HG03135 (cell line): ENCODE results near the gene TEP1.
"Not testable (repeated sequence)": the region's sequence is repeated elsewhere in the genome, so short reads cannot be mapped to it uniquely, and the experiment has no call there.

Source experiments
- ATAC-seq: cut with Tn5 transposase; IDR thresholded peaks from one replicate; pipeline ENCODE4 v1.9.1; 2021; ENCODE audit warnings: mild to moderate bottlenecking, moderate library complexity; ENCODE audit not compliant: unreplicated experiment

The TEP1 gene

GRCh38 chr14:20391505-20391904 lies 21.8 kb downstream of the TEP1 start:
- ATAC-seq, result no peak

DNA sequence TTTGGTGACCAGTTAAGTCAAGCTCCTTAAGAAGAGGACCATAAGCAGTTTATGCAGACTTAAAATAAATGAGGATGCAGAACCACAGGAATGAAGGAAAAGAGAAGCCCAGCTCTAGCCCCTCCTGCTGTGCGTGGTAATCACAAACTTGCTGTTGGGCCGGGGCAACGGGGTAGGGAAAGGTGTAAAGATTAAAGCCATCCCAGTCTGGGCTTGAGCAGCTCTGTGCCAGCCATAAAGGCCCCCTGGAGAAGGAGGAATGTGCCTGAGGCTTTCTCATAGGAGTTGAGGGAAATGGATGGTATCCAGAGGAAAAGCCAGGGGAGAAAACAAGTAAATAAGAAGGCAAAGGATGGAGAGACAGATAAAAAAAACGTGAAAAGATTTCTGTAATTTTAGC lies 25.1 kb downstream of the TEP1 start:
- ATAC-seq, result no peak

DNA sequence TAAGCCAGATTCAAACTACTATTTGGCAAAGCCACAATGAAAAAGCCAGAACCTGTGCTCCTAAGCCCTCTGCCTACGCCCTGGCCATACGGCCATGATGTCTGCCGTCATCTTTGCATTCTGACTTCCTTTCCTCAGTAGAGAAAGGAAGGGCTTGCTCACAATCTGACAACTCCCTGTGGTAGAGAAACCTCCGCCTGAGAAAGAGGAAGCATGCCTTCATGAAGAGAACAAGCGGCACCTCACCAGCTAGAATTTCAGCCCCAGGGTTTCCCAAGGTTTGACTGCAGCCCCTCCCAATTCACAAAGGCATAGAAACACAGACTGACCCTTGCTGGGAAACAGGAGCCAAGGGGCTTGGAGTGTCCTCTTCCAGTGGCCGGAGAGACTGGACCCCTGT lies 25.7 kb downstream of the TEP1 start:
- ATAC-seq, result no peak

DNA sequence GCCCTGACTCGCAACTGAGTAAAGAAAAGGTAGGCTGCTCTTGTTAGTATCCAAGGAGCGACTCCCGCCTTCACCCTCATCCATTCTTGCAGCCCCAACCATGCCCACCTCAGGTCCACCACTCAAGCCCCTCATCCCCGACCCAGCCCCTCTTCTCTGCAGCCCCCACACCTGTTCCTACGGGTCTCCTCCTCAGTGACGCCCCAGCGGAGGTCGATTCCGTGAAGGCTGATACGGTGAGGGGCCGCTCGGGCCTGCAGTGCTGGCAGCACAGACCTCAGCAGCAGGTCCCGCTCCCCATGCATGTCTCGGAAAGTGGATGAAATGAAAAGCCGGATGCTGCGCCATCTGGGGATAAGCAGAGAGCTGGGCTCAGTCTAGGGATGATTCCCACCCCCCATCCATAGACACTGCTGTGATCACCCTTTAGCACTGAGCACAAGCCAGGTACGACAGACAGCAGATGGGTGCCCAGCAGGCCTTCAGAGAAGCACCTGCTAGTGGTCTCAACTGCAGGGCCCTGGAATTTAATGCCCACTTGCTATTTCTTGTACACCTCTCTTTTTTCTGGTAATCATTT lies 26.9 kb downstream of the TEP1 start:
- no peak for ATAC-seq

DNA sequence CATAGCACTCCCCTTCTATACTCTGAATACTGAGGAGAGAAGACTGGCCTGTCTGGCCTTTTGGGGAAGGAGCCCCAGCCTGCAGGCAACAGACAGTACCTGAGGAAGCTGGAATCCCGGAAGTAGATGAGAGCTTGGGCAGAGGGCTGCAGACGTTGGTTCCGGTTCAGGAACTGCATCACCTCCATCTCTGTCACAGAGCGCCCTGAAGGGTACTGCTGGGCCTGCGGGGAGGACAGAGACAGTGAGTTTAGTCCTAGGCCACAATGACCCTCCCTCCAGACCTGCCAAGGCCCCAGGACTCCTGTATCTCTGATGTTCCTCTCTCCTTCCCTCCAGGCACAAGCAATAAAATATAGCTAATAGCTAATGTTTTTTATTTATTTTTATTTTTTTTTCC lies 28.4 kb downstream of the TEP1 start:
- ATAC-seq, result no peak

GRCh38 chr14:20384321-20384720 lies 29.0 kb downstream of the TEP1 start:
- ATAC-seq, result no peak

GRCh38 chr14:20383636-20384035 lies 29.7 kb downstream of the TEP1 start:
- no peak for ATAC-seq

DNA sequence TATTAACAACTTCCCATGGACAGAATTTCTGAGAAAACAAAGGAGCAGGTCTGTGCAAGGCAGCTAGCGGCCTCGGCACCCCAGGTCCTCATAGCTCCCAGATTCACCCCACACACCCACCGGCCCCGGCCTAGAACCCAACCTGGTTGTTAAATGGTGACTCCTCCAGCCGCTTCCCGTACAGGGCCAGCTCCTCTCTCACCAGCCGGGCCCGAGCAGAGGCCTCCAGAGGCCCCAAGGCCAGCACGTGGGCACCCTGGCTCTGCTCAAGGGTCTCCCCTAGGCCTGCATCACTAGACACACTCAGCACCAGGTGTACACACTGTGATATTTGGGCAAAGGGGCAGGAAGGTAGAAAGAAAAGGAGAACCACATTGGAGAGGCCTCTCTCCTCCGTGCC lies 30.3 kb downstream of the TEP1 start:
- no peak for ATAC-seq

DNA sequence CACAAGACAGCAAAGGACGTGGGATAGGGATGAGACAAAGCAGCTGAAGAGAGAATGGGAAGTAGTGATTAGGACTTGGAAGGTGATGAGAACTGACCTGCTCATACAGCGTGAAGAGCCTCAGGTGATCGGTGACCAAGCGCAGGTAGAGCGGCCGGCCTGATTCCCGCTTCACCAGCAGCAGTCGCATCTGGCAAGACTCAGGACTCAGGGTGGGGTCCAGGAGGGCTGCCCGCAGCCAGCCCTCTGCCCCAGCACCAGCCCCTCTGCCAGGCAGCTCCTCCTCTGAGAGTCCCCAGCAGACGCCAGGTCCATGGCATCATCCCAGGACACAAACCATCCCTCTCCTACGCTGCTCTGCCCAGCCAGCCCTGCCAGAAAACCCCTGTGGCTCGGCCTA lies 30.8 kb downstream of the TEP1 start:
- no peak for ATAC-seq

- ATAC-seq, result no peak
Observed at GRCh38 chr14:20381341-20381740, 32.0 kb downstream of the TEP1 start.

DNA sequence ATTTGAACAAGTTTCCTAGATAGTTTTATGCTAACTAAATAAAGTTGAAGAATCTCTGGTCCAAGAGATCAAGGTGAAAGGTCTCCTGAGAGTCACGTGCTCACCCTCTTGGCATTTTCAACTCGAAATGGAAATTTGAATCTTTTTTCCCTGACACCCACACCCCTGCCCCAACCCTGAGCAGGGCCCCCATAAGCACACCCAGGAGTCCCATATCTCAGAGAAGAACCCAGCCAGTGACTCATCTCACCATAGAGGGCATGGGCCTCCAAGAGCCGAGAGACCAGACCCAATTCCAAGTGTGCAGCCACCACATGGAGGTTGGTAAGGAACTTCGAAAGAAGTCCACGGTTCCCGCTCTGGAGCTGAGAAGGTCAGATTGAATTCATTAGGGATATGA lies 32.6 kb downstream of the TEP1 start:
- no peak for ATAC-seq

GRCh38 chr14:20379743-20380142 lies 33.6 kb downstream of the TEP1 start:
- no peak for ATAC-seq

- no peak for ATAC-seq
Observed at GRCh38 chr14:20377171-20377570, 36.1 kb downstream of the TEP1 start.

DNA sequence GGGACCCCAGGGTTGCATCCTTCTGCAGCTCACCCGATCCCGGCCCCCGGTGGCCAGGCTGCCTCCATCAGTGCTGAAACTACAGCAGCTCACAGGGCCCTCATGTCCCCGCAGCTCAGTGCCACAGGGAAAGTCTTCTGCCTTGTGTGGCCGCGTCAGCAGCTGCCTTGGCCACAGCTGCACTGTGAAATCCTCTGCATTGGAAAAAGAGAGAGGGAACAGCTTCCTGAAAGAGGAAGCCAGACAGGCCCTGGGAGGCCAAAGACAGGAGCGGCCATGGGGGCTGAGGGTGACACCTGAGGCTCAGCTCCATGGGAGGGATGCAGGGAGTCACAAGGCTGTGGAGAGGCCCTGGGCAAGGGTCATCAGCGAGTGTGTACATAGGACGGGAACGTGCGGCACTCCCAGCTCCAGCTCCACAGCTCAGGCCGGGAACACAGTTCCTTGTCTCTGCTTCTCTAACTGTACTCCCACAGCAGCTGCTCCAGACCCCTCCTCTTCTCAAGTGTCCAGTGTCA lies 37.2 kb downstream of the TEP1 start:
- ATAC-seq, result no peak

GRCh38 chr14:20375471-20375870 lies 37.8 kb downstream of the TEP1 start:
- no peak for ATAC-seq

- ATAC-seq, result no peak
Observed at GRCh38 chr14:20372796-20373195, 40.5 kb downstream of the TEP1 start.

GRCh38 chr14:20365928-20366327 lies 47.4 kb downstream of the TEP1 start:
- no peak for ATAC-seq

GRCh38 chr14:20358474-20358873 lies 54.8 kb downstream of the TEP1 start:
- ATAC-seq, result not testable (repeated sequence)

DNA sequence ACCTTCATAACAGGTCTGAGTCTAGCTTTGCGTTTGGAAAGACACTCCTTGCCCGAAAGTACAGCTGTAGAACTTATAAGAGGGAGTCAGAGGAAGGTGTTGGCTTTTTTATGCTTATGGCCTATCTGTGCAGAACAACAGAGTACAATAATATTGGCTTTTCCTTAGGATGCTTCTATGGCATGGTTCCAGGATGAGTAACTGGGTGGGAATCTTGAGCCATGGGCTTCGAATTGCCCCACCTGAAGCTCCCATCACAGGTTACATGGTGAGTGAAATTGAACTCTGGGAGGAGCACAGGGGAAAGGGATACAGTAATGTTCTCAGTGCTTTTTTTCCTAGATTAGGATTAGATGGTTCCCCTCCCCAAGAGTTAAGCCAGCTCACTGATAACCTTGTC lies 56.9 kb downstream of the TEP1 start:
- no peak for ATAC-seq

DNA sequence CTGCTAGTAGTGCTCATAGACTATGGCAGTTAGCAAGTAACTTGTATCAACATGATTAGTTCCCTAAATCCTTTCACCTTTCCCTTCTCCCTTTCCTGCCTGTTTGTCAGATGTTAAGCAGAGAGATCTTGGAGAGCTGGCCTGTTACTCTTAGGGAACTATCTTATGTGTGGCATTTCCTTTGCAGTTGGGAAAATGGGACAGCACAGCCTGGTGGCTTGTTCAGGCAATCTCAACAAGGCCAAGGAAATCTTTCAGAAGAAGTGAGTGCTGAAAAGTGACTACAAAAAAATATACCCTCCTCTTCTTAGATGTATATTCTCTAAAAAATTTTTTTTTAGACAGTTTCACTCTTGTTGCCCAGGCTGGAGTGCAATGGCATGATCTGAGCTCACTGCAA lies 62.4 kb downstream of the TEP1 start:
- no peak for ATAC-seq

- no peak for ATAC-seq
Observed at GRCh38 chr14:20350282-20350681, 63.0 kb downstream of the TEP1 start.

DNA sequence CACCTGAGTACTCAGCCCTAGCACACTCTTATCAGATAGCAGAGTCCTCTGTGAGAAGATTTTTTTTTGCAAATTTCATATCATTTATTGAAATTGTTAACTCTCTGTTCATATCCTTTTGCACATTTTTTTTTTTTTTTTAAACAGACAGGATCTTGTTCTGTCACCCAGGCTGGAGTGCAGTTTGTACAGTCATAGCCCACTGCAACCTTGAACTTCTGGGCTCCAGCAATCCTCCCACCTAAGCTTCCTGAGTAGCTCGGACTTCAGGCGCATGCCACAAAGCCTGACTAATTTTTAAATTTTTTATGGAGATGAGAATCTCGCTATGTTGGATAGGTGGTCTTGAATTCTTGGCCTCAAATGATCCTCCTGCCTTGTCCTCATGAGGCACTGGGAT lies 65.6 kb downstream of the TEP1 start:
- no peak for ATAC-seq

GRCh38 chr14:20346713-20347112 lies 66.6 kb downstream of the TEP1 start:
- no peak for ATAC-seq
